ENCODE data around the gene ELOVL2.
"Not testable (repeated sequence)": the region's sequence is repeated elsewhere in the genome, so short reads cannot be mapped to it uniquely, and the experiment has no call there.

Gene ELOVL2

DNA sequence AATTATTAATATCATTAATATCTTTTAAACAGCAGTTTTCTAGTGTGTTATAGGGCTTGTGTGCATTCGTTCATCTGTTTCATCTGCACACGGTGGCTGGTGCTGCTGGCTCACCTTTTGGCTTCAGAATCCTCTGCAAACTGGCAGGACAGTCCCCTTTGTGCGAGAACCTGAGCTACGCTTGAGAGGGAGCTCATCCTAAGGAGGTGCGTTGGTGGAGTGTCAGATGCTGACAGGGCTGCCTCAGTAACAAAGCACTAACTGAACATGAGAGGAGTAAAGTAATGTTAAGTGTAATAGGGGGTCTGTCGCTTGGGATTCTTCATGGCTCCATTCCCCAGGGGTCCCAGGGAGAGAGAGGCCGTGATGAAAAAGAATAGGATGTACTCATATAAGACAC is 22.4 kb downstream of the ELOVL2 start:
- DNase-seq (ENCODE audit: low spot score), result no peak

DNA sequence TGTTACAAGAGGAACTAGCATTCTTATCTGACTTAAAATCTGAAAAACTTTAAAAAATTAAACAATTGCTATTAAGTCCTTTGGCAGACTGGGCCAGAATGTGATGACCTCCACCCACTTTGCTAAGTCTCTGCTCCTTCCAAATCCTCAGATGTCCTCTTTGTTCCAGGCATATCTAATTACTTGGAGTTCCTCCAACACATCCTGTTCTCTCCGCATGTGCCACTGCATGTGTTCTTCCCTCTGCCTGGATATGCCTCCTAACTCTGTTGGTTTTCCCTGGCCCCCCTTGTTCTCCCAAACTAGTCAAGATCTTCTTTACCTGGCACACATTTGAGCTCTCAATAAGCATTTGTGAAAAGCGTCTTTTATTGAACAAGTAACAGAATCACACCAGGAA is 23.1 kb downstream of the ELOVL2 start:
- no peak for DNase-seq (ENCODE audit: low spot score)

DNA sequence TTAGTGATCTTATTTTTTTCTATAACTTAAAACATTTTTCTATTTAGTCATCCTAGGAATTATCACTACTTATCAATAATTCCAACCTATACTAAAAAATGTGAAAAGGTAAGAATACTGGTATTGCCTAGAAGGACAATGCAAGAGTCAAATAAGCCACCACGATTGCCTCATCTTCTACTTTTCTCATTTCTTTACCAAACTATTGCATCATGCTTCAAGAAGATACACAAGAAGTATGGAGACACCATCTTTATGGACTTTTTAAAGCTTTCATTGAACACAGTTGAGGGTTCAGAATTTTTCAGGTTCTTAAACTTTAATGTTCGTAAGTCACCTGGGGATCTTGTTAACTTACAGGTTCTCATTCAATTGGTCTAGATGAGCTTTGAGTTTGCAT is 25.9 kb downstream of the ELOVL2 start:
- no peak for DNase-seq (ENCODE audit: low spot score)

- no peak for DNase-seq (ENCODE audit: low spot score)
Measured at GRCh38 chr6:11017090-11017489, 27.0 kb downstream of the ELOVL2 start.

DNA sequence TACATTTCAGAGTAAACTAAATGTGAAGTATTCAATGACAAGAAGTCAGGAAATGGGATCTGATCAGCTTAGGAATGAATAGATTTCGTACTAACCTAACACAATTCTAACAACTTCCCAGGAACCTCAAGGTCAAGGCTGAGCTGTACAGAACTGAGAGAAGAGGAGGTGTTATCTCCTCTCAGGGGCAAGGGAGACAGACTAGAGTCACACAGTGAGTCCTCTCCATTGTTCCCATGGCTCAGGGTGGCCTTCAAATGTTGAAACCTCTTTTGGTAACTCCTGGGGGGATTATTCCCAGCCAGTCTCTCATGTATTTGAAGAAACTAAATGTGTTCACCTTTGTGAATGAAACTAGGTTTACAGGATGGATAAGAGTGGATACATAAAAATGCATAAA is 27.7 kb downstream of the ELOVL2 start:
- no peak for DNase-seq (ENCODE audit: low spot score)

DNA sequence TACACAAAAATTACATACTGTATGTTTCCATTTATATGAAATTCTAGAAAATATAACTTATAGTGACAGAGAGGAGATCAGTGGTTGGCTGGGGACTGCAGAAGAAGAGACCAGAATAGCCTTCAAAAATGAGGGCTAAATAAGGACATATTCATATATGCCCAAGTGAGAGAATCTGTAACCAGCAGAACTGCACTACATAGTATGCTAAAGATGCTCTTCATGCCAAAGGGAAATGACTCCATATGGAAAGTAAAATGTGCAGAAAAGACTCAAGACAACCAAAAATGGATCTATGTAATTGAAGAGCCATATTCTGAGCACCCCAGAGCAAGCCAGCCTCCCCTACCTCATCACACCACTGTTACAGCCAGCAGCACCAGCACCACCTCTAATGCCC is 29.0 kb downstream of the ELOVL2 start:
- DNase-seq (ENCODE audit: low spot score), result no peak

- no peak for DNase-seq (ENCODE audit: low spot score)
Measured at GRCh38 chr6:11013721-11014070, 30.4 kb downstream of the ELOVL2 start.

DNA sequence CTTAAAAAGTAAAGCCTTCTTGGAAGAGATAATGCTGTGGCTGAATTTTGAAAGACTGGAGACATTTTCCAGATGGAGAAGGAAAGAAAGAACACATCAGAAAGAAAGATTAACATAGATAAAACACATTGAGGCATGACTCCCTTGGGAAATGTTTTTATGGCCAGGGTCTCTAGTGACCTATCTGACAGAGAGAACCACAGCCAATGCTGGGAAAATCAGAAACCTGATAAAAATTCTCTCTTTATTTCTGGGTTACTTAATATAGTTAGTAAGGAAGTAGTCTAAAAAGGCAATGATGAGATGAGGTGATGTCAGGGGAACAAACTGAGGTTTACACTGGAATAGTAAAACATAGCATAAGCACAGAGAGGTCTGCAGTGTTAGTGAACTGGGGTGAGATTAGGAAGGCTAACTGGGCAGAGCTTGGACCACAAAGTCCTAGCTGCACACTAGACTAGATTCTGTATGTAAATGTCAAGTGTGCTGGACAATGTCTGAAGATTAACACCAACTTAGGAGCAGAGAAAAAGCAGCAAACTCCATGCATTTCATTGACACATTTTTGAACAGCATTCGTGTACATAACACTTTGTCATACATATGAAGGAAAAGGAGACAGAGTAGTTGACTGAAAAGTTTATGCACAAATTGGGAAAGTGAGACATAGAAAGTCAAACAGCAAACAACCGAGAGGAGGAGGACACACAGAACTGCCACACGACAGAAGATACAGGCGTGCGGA is 31.0 kb downstream of the ELOVL2 start:
- no peak for DNase-seq (ENCODE audit: low spot score)

DNA sequence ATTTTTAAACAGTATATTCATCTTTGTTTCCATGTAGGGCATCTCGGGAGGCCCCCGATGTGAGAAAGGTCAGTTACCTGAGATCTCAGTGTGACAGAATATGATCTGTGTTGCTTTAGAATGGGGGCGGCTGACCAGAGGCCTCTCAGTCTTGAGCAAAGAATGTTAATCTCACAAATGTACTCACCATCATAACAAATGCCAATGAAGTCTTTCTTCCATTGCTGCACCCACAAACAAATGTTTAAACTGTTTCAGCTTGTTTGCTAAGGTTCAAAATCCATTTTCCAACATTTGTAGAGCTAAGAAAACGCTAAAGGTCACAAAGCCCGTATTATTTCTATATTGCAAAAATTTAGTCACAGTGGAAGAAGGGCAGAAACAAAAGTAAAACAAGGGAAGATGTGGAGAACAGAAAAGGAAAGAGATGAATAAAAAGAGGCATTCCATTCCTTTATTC is 31.8 kb downstream of the ELOVL2 start:
- no peak for DNase-seq (ENCODE audit: low spot score)

DNA sequence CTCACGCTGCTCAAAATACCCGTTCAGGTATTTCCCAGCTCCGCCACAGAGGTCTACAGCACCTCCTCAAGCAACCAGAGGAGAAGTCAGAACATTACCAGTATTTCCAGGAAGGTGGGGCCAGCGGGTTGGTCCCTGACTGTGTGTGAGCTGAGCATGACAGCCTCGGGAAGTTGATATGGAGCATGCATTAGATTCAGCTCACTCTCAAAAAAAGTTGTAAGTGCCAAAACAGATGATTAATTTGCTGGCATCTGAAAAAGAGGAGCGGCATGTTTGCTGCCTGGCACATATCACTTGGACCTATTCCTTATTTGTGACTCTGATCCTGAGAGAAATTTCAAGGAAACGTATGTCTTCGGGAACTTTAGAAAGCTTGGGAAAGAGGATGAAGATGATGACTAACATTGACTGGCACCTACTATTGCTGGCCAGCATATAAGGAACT is 32.3 kb downstream of the ELOVL2 start:
- DNase-seq (ENCODE audit: low spot score), result no peak

DNA sequence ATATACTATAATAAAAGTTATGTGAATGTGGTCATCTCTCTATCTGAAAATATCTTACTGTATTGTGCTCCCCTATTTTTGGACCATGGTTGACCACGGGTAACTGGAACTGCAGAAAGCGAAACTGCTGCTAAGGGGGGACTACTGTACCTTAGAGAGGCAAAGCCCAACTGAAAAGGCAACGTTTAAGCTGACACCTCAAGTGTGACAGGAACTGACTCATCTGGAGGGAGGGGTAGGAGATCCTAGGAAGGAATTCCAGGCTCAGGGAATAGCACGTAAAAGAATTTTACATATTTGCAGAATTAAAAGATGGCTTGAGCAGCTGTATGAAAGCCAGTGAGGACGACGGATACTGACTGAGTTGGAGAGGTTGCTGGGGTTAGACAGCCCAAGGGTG is 34.8 kb downstream of the ELOVL2 start:
- no peak for DNase-seq (ENCODE audit: low spot score)

DNA sequence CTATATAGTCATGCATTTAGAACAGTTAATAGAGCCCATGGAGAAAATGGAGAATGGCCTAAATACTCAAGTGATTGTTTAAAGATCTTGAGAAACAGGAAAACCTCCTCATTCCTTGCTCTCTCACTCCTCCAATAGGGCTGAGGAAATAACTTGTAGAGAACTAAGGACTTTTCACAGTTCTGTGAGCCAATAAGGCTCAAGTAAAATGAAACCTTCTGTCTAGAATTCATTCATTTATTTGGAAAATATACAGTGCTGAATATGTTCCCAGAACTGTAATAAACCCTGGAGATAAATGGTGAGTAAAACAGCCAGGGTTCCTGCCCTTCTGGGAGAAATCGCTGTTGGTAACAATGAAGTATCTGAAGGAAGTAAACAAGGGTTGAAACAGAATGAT is 35.3 kb downstream of the ELOVL2 start:
- DNase-seq (ENCODE audit: low spot score), result no peak

GRCh38 chr6:11007715-11008608 is 36.1 kb downstream of the ELOVL2 start:
- DNase-seq (ENCODE audit: low spot score), result no peak

DNA sequence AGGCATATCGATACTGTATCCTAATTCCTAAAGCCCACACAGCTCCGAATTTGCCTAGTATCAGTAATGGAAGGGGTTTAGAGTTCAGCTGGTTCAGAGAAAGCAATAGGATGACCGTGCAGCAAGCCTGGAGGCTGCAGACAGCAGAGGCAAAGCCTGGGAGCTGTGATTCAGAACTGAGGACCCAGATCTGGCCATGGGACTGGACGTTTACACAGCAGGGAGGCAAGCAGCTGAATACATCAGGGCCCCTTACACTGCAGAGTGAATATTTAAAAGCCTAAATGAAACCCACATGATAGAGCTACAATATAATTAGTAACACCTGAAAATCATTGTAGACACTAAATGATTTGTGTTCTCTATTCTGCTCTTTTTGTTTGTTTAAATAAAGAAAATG is 38.0 kb downstream of the ELOVL2 start:
- no peak for DNase-seq (ENCODE audit: low spot score)

GRCh38 chr6:11003297-11003696 is 40.8 kb downstream of the ELOVL2 start:
- DNase-seq (ENCODE audit: low spot score), result not testable (repeated sequence)

- no peak for DNase-seq (ENCODE audit: low spot score)
Measured at GRCh38 chr6:11002176-11002575, 41.9 kb downstream of the ELOVL2 start.

DNA sequence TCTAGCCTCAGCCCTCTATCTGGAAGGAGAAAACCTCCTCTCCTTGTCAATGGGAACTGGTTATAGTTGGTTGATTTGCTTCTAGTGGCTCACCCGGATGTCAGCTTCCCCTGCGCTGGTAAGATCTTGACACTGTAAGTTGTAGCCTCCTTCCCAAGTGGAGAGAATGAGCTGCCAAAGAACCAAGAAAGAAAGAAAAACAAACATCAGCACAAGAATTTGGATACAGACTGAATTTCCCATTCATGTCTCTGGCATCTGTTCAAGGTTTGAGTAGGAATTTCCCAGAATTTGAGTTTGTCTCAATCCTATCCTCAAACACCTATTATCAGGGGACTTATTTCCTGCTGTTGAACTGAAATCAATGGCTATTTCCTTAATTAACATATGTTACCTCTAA is 44.1 kb downstream of the ELOVL2 start:
- DNase-seq (ENCODE audit: low spot score), result no peak

- no peak for DNase-seq (ENCODE audit: low spot score)
Measured at GRCh38 chr6:10995114-10995707, 48.9 kb downstream of the ELOVL2 start.

DNA sequence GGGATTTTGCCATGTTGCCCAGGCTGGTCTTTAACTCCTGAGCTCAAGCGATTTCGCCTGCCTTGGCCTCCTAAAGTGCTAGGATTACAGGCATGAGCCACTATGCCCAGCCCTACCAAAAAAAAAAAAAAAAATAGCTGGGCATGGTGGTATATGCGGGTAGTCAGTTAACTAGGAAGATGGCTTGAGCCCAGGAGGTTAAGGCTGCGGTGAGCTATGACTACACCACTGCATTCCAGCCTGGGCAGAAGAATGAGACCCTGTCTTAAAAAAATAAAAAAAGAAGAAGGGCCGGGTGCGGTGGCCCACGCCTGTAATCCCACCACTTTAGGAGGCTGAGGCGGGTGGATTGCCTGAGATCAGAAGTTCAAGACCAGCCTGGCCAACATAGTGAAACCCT is 50.2 kb downstream of the ELOVL2 start:
- no peak for DNase-seq (ENCODE audit: low spot score)

GRCh38 chr6:10991115-10991514 is 53.0 kb downstream of the ELOVL2 start:
- DNase-seq (ENCODE audit: low spot score), result no peak

DNA sequence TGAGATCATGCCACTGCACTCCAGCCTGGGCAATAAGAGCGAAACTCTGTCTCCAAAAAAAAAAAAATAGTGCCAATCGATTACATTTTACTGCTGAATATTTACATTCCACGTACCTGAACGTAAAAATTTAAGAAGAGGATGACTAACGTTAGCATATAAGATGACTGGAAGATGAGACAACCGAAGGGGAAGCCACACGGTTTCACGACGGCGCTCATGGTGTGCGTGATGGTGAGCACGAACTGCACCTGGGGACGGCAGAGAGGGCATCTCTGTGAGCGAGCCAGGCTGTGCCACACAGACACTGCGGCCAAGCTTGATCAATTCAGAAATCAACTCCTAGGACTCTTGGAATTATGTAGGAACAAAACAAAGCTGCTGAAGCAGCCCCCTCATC is 54.5 kb downstream of the ELOVL2 start:
- DNase-seq (ENCODE audit: low spot score), result no peak

DNA sequence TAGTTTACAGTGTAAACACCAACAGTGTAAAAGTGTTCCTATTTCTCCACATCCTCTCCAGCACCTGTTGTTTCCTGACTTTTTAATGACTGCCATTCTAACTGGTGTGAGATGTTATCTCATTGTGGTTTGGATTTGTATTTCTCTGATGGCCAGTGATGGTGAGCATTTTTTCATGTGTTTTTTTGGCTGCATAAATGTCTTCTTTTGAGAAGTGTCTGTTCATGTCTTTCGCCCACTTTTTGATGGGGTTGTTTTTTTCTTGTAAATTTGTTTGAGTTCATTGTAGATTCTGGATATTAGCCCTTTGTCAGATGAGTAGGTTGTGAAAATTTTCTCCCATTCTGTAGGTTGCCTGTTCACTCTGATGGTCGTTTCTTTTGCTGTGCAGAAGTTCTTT is 59.1 kb downstream of the ELOVL2 start:
- DNase-seq (ENCODE audit: low spot score), result not testable (repeated sequence)

- no peak for DNase-seq (ENCODE audit: low spot score)
Measured at GRCh38 chr6:10981409-10981808, 62.7 kb downstream of the ELOVL2 start.

Measured in CD4-positive, alpha-beta T cell treated with Interleukin-2 at 100 ng/mL for 4 hours (primary cell).